HG02759 (cell line): ENCODE results near the gene LCP2.

Source experiments
- ATAC-seq: cut with Tn5 transposase; IDR thresholded peaks from one replicate; pipeline ENCODE4 v1.9.1; 2021; ENCODE audit warnings: mild to moderate bottlenecking, moderate library complexity; ENCODE audit not compliant: unreplicated experiment

Gene LCP2

GRCh38 chr5:170276140-170276539 lies 21.4 kb downstream of the LCP2 start:
- ATAC-seq, result no peak

GRCh38 chr5:170275376-170275994 lies 22.1 kb downstream of the LCP2 start:
- ATAC-seq, result no peak

GRCh38 chr5:170273968-170274710 lies 23.4 kb downstream of the LCP2 start:
- ATAC-seq, result no peak

GRCh38 chr5:170270293-170271069 lies 27.1 kb downstream of the LCP2 start:
- no peak for ATAC-seq

- no peak for ATAC-seq
These were observed 28.0 kb downstream of the LCP2 start for GRCh38 chr5:170269579-170269978.

DNA sequence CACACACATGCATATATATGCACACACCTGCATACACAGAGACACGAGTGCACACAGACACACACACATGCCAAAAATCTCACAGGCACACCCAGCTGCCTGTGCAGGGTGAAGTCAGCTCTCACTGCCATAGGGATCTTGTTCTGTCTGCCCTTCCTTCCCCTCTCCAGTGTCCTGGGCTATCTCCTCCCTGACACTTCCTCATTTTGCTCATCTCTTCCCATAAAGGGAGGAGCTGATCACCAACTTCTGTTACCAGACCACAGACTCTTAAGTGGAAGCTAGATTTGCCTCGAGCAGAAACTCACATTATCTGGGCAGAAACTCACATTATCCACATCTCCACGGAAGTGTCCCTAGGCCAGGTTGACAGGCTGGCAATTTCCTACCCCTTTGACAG lies 28.7 kb downstream of the LCP2 start:
- no peak for ATAC-seq

DNA sequence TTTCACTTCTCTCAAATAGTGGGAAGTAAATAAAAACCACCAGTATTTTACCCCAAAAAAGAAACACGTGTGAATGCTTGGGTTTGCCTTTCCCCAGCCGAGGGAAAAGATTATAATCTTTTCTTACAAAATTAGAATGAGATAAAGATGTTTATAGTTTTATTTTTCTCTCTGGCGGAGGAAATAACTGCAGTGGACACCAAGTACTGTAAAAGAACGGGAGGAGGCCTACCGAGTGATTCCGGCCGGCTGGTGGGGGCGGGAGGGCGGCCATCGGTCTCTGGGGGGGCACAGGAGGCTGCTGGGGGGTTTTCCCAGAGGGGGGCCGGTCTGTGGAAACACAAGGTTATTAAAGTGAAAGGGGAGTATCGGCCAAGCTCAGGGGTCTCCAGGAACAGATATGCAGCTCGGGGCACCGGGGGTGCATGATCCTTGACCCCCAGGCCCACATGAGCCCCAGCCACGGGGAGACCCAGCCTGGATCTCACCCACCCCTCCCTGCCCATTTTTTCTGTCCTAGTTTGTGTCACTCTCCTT lies 29.4 kb downstream of the LCP2 start:
- no peak for ATAC-seq

DNA sequence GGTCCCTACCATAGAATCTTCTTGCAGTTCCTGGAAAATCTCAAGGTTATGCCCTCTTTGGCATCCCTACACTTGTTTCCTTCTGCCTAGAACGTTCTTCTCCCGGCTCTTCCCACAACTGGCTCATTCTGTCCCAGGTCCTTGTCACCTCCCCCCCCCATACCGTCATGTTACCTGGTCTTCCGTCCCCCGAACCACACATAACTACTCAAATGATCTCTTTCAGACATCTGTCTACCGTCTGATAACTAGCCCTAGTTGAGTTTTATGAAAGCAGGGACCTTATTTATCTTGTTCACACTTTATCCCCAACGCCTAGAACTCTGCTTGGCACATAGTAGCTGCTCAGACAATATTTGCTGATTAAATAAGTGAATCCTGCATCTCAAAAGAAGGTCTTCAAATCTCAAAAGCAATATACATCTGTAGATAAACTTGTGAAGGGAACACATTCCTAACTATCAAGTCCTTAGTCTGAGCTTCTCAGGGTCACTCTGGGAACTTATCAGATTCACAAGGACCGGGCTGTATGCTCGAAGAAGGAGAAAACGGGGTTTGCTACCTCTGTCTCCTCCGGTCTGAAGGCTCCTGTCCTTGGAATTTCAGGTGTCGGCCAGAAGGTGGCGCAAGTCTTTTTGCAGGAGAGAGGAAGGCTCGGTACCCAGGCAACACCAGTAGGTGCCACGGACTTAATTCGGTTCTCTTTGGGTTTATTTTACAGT lies 30.0 kb downstream of the LCP2 start:
- peak; percentile 93 for ATAC-seq

GRCh38 chr5:170266570-170267381 lies 30.8 kb downstream of the LCP2 start:
- ATAC-seq, result no peak

- no peak for ATAC-seq
These were observed 32.1 kb downstream of the LCP2 start for GRCh38 chr5:170265522-170265921.

DNA sequence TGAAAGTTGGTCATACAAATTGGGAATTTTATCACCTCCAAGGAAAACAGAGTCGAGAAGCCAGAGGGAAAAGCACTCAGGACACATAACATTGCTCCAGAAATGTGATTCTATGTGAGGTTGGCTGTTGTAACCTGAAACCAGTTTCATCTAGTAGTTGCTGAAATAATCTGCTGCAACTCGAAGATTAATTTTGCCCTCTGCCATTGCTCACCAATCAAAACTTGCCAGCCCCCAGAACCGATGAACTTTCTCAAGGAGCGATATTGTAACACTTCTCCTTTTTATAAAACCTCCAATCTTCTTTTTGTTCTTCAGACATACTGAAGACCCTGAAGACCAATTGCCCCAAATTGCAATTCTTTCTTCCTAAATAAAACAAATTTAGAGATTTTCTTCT lies 33.7 kb downstream of the LCP2 start:
- ATAC-seq, result no peak

DNA sequence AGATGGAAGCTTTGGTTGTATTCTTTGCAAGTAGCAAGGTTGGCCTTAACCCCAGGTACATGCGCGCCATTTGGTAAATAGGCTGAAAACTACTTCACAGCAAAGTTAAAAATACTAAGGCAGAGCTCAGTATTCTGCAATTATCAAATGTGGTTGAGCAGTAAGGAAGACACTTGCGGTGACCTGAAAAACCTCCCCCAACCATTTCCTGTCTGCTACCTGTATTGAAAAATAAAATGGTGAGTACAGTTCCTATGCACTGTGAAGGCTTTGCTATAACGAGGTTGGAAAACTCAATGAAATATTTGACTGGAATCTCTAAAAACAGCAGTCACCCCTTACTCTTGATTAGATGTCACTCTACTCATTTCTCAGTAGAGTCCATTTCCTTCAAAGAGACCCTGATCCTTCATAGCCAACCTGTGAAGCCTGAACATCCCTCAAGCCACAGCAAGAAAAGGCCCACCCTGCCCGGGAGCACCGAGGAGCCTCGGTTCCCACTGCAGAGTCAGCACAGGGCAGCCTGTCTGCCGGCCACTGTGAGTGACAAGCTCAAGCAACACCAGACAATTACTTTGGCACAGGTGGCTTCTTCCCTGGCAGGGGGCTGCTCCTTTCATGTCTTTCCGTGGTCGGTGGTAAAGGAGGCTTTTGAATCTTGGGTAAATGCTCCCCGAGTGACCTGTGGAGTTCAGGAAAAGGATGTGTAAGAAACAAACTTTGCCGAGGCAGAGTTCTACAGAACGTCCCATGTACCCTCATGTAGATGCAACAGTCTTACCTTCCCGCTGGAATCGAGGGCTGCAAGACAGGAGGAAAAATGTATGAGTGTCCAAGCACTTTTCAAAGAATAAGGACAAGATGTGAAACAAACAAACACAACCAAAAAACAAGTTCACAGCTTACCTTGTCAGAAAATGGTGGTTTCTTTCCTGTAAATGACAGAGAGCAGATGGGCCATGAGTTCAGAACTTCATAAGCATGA lies 35.2 kb downstream of the LCP2 start:
- no peak for ATAC-seq

DNA sequence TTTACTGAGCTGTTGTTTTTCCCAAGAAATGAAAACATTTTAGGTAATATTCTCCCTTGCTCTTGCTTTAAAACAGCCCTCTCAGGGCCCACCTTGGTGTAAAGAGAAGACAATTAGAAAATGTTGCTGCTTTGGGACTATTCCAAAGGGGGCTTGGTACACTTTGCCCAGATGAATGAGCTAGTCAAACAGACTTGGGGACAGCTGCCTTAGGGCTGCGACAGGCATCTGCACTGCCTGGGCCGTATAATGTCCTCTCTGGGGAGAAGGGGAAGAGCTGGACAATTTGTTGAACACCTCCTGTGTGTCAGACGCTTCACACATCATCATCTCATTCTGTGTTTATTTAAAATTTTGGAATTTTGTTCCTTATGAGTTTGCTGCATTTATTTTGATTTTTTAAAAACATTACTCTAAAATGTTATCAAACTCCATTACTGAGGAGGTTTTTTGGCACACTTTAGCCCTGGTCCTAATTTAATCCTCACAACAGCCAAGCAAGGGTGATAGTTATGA lies 36.0 kb downstream of the LCP2 start:
- ATAC-seq, result no peak

DNA sequence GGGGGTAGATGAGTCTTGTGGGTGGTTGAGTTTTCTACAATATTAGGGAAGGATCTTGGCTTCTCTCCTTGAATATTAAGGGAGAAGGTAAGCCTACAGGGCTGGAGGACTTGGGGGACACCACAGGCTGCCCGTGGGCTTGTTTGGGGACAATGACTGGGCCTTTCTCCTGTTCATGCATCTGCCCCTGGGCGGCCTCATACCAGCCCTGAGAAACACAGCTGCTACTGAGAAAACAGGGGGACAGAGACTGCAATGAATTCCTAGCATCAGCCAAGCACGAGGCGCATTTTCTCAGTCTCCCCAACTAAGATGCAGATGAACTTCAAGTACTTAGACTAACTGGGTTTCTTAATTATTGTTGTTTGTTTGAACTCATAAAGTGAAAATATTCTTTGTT lies 40.2 kb downstream of the LCP2 start:
- ATAC-seq, result no peak

GRCh38 chr5:170256571-170256970 lies 41.0 kb downstream of the LCP2 start:
- ATAC-seq, result no peak

- ATAC-seq, result peak; percentile 92
These were observed 43.5 kb downstream of the LCP2 start for GRCh38 chr5:170254056-170254455.

GRCh38 chr5:170252720-170253350 lies 44.7 kb downstream of the LCP2 start:
- ATAC-seq, result no peak

- no peak for ATAC-seq
These were observed 45.5 kb downstream of the LCP2 start for GRCh38 chr5:170252109-170252508.
